Measurements from ENCODE around the gene HASPIN.

HASPIN gene

GRCh38 chr17:3761036-3761917, 37.6 kb downstream of the HASPIN start:
- no peak overlapping the region for H3K27ac ChIP-seq
- TF ChIP-seq ZFX (IDR thresholded peaks at IDR 0.05; ENCODE audit: borderline replicate concordance): no peak
- TF ChIP-seq, protein P1, sequence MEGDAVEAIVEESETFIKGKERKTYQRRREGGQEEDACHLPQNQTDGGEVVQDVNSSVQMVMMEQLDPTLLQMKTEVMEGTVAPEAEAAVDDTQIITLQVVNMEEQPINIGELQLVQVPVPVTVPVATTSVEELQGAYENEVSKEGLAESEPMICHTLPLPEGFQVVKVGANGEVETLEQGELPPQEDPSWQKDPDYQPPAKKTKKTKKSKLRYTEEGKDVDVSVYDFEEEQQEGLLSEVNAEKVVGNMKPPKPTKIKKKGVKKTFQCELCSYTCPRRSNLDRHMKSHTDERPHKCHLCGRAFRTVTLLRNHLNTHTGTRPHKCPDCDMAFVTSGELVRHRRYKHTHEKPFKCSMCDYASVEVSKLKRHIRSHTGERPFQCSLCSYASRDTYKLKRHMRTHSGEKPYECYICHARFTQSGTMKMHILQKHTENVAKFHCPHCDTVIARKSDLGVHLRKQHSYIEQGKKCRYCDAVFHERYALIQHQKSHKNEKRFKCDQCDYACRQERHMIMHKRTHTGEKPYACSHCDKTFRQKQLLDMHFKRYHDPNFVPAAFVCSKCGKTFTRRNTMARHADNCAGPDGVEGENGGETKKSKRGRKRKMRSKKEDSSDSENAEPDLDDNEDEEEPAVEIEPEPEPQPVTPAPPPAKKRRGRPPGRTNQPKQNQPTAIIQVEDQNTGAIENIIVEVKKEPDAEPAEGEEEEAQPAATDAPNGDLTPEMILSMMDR (IDR thresholded peaks at IDR 0.05): no peak

GRCh38 chr17:3761918-3762380, 38.2 kb downstream of the HASPIN start:
- H3K27ac ChIP-seq: no peak overlapping the region
- TF ChIP-seq ZFX (IDR thresholded peaks at IDR 0.05; ENCODE audit: borderline replicate concordance): no peak
- TF ChIP-seq, protein P1 (IDR thresholded peaks at IDR 0.05): no peak

DNA sequence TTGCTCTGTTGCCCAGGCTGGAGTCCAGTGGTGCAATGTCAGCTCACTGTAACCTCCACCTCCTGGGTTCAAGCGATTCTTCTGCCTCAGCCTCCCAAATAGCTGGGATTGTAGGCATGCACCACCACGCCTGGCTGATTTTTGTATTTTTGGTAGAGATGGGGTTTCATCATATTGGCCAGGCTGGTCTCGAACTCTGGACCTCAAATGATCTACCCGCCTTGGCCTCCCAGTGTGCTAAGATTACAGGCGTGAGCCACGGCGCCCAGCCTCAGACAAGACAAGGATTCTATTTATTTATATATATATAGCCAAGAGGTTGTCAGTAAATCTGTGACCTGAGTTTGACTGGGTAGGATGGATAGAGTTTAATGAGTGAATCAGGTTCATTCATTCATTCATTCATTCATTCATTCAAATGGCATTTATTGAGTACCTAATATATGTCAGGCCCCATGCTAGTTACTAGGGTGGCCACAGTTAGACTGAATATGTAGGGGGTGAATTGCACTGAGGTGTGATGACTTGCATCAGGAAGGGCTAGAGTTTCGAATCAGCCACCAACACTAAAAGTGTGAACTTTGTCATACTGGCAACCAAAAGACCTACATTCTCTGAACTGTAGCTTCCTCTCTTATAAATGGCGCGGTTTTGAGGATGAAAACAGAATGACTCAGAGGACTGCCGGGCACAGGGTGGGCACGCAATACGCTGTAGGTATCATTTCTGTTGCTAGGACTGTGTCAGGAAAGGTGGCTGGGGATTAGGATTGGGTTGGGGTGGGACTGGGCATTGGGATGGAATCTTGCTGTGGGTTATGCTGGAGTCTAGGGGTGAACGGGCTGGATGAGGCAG, 39.4 kb downstream of the HASPIN start:
- H3K27ac ChIP-seq: no peak overlapping the region
- TF ChIP-seq, protein P1 (IDR thresholded peaks at IDR 0.05): no peak
- no peak for TF ChIP-seq ZFX (IDR thresholded peaks at IDR 0.05; ENCODE audit: borderline replicate concordance)

DNA sequence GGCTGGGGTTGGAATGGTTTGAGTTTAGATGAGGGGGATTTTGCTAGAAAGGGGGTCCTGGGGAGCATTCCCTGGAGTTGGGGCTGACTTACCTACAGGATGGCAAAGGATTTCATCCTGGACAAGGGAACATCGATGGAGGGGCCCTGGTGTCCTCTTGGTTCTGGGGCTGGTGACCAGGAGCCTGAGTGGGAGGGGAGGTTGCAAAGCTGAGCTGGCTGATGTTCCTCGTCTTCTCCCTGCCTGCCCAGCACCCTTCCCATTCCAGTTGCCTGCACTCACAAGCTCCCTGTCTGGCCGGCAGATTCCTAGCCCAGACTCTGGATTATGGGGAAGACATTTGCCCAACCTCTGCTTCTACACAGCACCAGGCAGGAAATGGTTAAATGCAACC, 40.1 kb downstream of the HASPIN start:
- no peak overlapping the region for H3K27ac ChIP-seq
- TF ChIP-seq, protein P1 (IDR thresholded peaks at IDR 0.05): no peak
- TF ChIP-seq ZFX (IDR thresholded peaks at IDR 0.05; ENCODE audit: borderline replicate concordance): no peak

DNA sequence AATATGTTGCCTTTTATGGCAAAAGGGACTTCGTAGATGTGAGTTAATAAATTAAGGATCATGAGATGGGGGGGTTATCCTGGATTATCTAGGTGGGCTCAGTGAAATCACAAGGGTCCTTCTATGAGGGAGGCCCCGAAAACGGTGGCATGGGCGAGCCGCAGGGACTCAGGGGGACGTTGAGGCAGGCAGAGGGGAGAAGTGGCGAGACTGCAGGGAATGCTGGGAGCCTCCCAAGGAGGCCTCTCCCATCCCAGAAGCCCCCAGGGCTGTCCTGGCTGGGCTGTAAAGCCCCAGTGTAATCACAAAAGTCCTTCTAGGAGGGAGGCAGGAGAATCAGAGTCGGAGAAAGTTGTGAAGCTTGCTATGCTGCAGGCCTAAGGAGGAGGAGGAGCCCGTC, 42.3 kb downstream of the HASPIN start:
- no peak overlapping the region for H3K27ac ChIP-seq
- TF ChIP-seq, protein P1 (IDR thresholded peaks at IDR 0.05): no peak
- TF ChIP-seq ZFX (IDR thresholded peaks at IDR 0.05; ENCODE audit: borderline replicate concordance): no peak

DNA sequence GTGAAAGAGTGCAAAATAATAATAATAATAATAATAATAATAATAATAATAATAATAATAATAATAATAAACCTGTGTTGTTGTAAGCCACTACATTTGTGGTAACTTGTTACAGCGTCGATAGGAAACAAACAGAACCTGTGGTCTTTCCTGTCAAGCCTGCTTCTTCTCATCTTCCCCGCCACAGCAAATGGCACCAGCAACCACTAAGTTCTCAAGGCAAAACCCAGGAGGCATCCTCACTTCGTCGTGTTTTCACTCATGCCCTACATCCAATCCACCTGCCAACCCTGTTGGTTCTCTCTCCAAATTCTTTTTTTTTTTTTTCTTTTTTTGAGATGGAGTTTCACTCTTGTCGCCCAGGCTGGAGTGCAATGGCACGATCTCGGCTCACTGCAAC, 43.1 kb downstream of the HASPIN start:
- no peak overlapping the region for H3K27ac ChIP-seq
- TF ChIP-seq, protein P1 (IDR thresholded peaks at IDR 0.05): no peak
- TF ChIP-seq ZFX (IDR thresholded peaks at IDR 0.05; ENCODE audit: borderline replicate concordance): no peak
